ENCODE results near the gene LILRB1.

GRCh38 chr19:54644056-54644455 lies 13.8 kb downstream of the LILRB1 start:
- no peak for TF ChIP-seq CTCF (IDR thresholded peaks at IDR 0.05; ENCODE audit: insufficient read depth, low read length)
- TF ChIP-seq POLR2AphosphoS5 (IDR thresholded peaks at IDR 0.05; ENCODE audit: low read depth), result no peak
- no peak for TF ChIP-seq REST (IDR thresholded peaks at IDR 0.05; ENCODE audit: insufficient replicate concordance, low read depth)
- no peak for TF ChIP-seq GABPA (IDR thresholded peaks at IDR 0.05; ENCODE audit: low read depth)
- peak; percentile 10; the same call in 1 of the 2 replicates for TF ChIP-seq SPI1 (IDR thresholded peaks at IDR 0.05; ENCODE audit: borderline replicate concordance, low read depth)
